ENCODE measurements around the gene ATP2A1. TPM values are rescaled to one million over a fixed set of nuclear protein-coding genes. Genes with fewer than 3 reads are reported as not detected.

The ATP2A1 gene
- total RNA-seq, result under 1 TPM; 0.41 to 0.42 TPM

DNA sequence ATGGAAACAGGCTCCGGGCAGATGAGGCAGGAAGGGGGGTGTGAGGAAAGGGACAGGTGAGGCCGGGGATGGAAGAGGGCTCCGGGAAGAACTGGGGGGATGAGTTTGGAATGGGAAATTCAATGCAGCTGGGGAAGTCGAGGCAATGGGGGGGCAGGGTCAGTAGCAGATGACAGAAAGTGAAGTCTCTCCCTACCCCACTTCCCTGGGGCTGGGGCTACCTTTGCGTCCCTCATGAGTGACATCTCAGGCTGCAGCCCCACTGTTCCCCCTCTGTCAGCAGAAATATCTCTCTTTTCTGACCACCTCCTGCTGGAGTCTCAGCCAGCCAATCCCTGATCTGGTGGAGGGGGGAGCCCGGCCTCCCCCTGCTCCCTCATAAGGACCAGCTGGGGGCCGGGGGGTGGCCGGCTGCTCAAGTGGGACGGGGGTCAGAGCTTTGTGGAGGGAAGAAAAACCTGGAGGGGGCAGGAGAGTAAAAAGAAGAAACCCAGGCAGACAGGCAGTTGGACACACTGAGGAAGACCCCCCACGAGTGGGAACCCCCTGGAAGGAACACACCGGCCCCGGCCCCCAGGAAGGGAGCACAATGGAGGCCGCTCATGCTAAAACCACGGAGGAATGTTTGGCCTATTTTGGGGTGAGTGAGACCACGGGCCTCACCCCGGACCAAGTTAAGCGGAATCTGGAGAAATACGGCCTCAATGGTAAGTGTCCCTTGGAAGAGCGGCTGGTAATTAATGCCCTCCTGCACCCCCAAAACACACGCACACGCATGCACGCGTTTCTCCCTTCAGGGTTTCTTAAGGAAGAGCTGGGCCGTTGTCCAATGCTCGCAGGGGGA is at the start of gene ATP2A1:
TSS of gene ATP2A1 (plus strand) at position 406 of the 844 bp plus-strand sequence. CDS start at position 590, 184 bp downstream.
- H3K27ac ChIP-seq, result no peak within 1 kb of the TSS
- no peak for TF ChIP-seq CTCF (IDR thresholded peaks at IDR 0.05)
- no peaks in the 10 kb centered on the region for H3K9me3 ChIP-seq
- ATAC-seq (ENCODE audit: insufficient number of reproducible peaks, low FRiP score, low read depth) (no peak), DNase-seq (ENCODE audit: low spot score) (no peak)
- H3K4me1 ChIP-seq (ENCODE audit: control insufficient read depth in 1 of 2, low read depth in 2 of 2), result peaks cover 8 to 14% of the 10 kb centered on the region in 2 donors
- H3K4me3 ChIP-seq, result peak within 1 kb of the TSS; percentile 94
- no peaks in the 10 kb centered on the region for H3K27me3 ChIP-seq (replicated peaks; ENCODE audit: insufficient read depth)
- H3K36me3 ChIP-seq, result peaks cover 5% of the 10 kb centered on the region

DNA sequence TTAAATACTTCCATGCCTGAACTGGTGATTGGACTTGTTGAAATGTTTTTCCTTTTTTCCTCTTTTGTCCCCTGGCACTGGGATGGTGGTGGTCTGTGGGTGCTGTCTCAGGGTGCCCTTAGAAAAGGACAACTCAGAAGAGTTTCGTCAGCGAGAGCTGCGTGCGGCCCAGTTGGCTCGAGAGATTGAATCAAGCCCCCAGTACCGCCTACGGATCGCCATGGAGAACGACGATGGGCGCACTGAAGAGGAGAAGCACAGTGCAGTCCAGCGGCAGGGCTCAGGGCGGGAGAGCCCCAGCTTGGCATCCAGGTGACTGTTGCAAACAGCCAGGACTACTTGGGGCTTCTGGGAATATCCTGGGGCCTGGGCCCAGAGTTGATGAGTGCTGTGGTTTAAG is 48.5 kb upstream of the ATP2A1 start:
- DNase-seq (ENCODE audit: low spot score) (no peak), ATAC-seq (ENCODE audit: insufficient number of reproducible peaks, low FRiP score, low read depth) (no peak)
- H3K36me3 ChIP-seq, result peaks cover 81% of the 10 kb centered on the region
- no peak for TF ChIP-seq CTCF (IDR thresholded peaks at IDR 0.05)
- peaks cover 7 to 20% of the 10 kb centered on the region in 2 donors for H3K4me1 ChIP-seq (ENCODE audit: control insufficient read depth in 1 of 2, low read depth in 2 of 2)
- H3K27ac ChIP-seq, result no peak overlapping the region
- no peaks in the 10 kb centered on the region for H3K27me3 ChIP-seq (replicated peaks; ENCODE audit: insufficient read depth)
- H3K9me3 ChIP-seq, result no peaks in the 10 kb centered on the region
- H3K4me3 ChIP-seq, result no peak overlapping the region

GRCh38 chr16:28830531-28830930 is 47.8 kb upstream of the ATP2A1 start:
- Histone ChIP-seq H3K36me3 (peaks cover 89% of the 10 kb centered on the region), H3K9me3 (no peaks in the 10 kb centered on the region), H3K27ac (no peak overlapping the region), H3K4me1 (ENCODE audit: control insufficient read depth in 1 of 2, low read depth in 2 of 2) (peaks cover 0 to 12% of the 10 kb centered on the region in 2 donors), H3K4me3 (no peak overlapping the region), H3K27me3 (replicated peaks; ENCODE audit: insufficient read depth) (no peaks in the 10 kb centered on the region)
- TF ChIP-seq CTCF (IDR thresholded peaks at IDR 0.05), result no peak
- DNase-seq (ENCODE audit: low spot score), result no peak
- ATAC-seq (ENCODE audit: insufficient number of reproducible peaks, low FRiP score, low read depth), result no peak

DNA sequence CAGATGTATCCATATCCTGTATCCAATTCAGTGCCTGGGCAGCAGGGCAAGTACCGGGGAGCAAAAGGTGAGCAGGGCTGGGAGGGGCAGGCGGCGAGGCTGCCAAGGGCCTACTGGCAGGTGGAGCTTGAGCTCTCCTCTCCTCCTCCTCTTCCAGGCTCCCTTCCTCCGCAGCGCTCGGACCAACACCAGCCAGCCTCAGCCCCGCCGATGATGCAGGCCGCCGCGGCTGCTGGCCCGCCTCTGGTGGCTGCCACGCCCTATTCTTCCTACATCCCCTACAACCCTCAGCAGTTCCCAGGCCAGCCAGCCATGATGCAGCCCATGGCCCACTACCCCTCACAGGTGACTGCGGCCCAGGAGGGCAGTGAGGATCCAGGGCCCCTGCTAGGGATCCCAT is 43.9 kb upstream of the ATP2A1 start:
- Histone ChIP-seq H3K9me3 (no peaks in the 10 kb centered on the region), H3K4me1 (ENCODE audit: control insufficient read depth in 1 of 2, low read depth in 2 of 2) (no peaks in the 10 kb centered on the region), H3K27ac (no peak overlapping the region), H3K4me3 (no peak overlapping the region), H3K27me3 (replicated peaks; ENCODE audit: insufficient read depth) (no peaks in the 10 kb centered on the region), H3K36me3 (peaks cover 73% of the 10 kb centered on the region)
- DNase-seq (ENCODE audit: low spot score) (no peak), ATAC-seq (ENCODE audit: insufficient number of reproducible peaks, low FRiP score, low read depth) (no peak)
- no peak for TF ChIP-seq CTCF (IDR thresholded peaks at IDR 0.05)

GRCh38 chr16:28834873-28835863 is 43.1 kb upstream of the ATP2A1 start:
- peaks cover 66% of the 10 kb centered on the region for H3K36me3 ChIP-seq
- no peak for TF ChIP-seq CTCF (IDR thresholded peaks at IDR 0.05)
- H3K9me3 ChIP-seq, result no peaks in the 10 kb centered on the region
- H3K27ac ChIP-seq, result no peak overlapping the region
- no peak overlapping the region for H3K4me3 ChIP-seq
- no peaks in the 10 kb centered on the region for H3K4me1 ChIP-seq (ENCODE audit: control insufficient read depth in 1 of 2, low read depth in 2 of 2)
- H3K27me3 ChIP-seq (replicated peaks; ENCODE audit: insufficient read depth), result no peaks in the 10 kb centered on the region
- DNase-seq (ENCODE audit: low spot score) (no peak), ATAC-seq (ENCODE audit: insufficient number of reproducible peaks, low FRiP score, low read depth) (no peak)

All from thoracic aorta (tissue), 2 donors.